Neural cell (in vitro differentiated cells): ENCODE measurements around the gene CCDC33.

Source experiments
- CTCF ChIP-seq: fragments of 450-650 bp; IDR thresholded peaks from 2 replicates; pipeline ENCODE4 v1.5.1; 2014; ENCODE audit warnings: antibody characterized with exemption, mild to moderate bottlenecking, moderate library complexity; ENCODE audit not compliant: poor library complexity, severe bottlenecking
- EZH2 ChIP-seq: fragments of 200-600, 300-800 bp; shearing (Covaris generic), sonication (generic); IDR thresholded peaks from 2 replicates; pipeline ENCODE4 v1.6.1; 2014; ENCODE audit warnings: antibody characterized with exemption, low read length, borderline replicate concordance, mild to moderate bottlenecking; ENCODE audit not compliant: insufficient read depth, poor library complexity, severe bottlenecking
- POLR2AphosphoS5 ChIP-seq: IDR thresholded peaks from 2 replicates; pipeline ENCODE4 v1.6.1; 2012
- RAD21 ChIP-seq: fragments of 450-650 bp; conservative IDR thresholded peaks from 2 replicates; pipeline ENCODE4 v1.6.1; 2014; ENCODE audit warnings: antibody characterized with exemption, mild to moderate bottlenecking, moderate library complexity
- REST ChIP-seq: IDR thresholded peaks from 2 replicates; pipeline ENCODE4 v1.6.1; 2012; ENCODE audit warnings: borderline replicate concordance
- SMC3 ChIP-seq: fragments of 450-650 bp; conservative IDR thresholded peaks from 2 replicates; pipeline ENCODE4 v1.6.1; 2014; ENCODE audit warnings: antibody characterized with exemption, mild to moderate bottlenecking, moderate library complexity; ENCODE audit not compliant: poor library complexity
- TAF1 ChIP-seq: IDR thresholded peaks from 2 replicates; pipeline ENCODE4 v1.6.1; 2012; ENCODE audit warnings: low read depth

DNA sequence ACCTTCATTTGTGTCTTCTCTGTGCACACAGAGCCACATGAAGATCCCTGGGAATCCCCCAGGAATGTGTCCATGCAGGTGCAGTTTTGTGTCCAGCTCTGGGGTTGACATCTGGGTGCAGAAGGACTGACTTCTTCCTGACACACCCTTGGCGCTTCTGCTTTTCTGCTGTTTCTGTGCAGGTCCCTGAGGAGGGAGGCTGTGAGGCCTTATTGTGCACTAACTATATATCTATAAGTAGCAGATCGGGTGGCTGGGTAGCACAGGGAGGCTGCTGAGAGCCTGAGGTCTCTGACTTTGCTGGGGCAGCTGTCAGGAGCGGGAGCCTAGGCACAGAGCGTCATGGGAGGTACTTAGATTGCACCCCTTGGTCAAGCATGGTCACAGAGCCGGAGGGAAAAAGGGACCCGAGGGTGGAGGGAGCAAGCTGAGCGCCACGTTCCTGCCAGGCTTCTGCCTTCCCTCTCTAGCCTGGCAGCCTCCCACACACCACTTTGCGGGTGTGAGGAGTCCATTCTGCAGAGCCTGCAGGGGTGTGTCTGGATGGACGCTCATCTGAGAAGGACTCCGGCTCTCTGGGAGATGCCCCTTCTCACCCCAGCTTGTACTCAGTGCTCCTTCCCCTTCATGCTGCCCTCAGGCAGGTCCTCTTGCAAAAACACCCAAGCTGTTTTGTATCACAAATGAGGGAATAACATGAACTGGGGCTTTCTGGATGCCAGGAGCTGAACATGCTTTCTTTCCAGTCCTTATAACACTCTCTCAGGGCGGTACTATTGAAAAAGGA lies 23.9 kb downstream of the CCDC33 start:
- TF ChIP-seq CTCF (no peak), REST (no peak), POLR2AphosphoS5 (no peak), RAD21 (no peak), TAF1 (no peak), EZH2 (no peak), SMC3 (no peak)
